ENCODE measurements around the gene CLDN4.

DNA sequence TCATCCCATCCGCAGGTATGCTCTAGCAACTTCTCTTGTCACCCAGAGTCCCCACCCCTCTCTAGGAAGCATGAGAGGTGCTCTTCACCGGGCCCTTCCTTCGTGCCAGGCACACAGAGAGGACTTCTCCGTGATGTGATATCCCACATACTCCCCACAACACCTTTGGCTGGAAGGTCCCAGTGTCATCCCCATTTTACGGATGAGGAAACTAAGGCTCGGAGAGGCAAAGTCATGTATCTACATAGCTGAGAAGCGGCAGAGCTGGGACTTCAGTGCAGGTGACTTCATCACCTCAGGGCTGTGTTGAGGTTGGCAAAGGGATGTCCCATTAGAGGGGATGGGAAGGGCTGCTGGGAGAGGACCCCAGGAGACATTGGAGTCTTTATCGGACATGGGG, 45.6 kb downstream of the CLDN4 start:
- TF ChIP-seq, protein P1, sequence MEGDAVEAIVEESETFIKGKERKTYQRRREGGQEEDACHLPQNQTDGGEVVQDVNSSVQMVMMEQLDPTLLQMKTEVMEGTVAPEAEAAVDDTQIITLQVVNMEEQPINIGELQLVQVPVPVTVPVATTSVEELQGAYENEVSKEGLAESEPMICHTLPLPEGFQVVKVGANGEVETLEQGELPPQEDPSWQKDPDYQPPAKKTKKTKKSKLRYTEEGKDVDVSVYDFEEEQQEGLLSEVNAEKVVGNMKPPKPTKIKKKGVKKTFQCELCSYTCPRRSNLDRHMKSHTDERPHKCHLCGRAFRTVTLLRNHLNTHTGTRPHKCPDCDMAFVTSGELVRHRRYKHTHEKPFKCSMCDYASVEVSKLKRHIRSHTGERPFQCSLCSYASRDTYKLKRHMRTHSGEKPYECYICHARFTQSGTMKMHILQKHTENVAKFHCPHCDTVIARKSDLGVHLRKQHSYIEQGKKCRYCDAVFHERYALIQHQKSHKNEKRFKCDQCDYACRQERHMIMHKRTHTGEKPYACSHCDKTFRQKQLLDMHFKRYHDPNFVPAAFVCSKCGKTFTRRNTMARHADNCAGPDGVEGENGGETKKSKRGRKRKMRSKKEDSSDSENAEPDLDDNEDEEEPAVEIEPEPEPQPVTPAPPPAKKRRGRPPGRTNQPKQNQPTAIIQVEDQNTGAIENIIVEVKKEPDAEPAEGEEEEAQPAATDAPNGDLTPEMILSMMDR (IDR thresholded peaks at IDR 0.05; ENCODE audit: low read depth, low read length, missing input control): no peak
- no peak for TF ChIP-seq RAD21 (IDR thresholded peaks at IDR 0.05)
- TF ChIP-seq SP1 (IDR thresholded peaks at IDR 0.05): no peak
- TF ChIP-seq FOXA1 (IDR thresholded peaks at IDR 0.05): no peak
- TF ChIP-seq, protein P2, sequence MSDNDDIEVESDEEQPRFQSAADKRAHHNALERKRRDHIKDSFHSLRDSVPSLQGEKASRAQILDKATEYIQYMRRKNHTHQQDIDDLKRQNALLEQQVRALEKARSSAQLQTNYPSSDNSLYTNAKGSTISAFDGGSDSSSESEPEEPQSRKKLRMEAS (IDR thresholded peaks at IDR 0.05): no peak
- no peak for TF ChIP-seq YY1 (IDR thresholded peaks at IDR 0.05)
- TF ChIP-seq, protein P3, sequence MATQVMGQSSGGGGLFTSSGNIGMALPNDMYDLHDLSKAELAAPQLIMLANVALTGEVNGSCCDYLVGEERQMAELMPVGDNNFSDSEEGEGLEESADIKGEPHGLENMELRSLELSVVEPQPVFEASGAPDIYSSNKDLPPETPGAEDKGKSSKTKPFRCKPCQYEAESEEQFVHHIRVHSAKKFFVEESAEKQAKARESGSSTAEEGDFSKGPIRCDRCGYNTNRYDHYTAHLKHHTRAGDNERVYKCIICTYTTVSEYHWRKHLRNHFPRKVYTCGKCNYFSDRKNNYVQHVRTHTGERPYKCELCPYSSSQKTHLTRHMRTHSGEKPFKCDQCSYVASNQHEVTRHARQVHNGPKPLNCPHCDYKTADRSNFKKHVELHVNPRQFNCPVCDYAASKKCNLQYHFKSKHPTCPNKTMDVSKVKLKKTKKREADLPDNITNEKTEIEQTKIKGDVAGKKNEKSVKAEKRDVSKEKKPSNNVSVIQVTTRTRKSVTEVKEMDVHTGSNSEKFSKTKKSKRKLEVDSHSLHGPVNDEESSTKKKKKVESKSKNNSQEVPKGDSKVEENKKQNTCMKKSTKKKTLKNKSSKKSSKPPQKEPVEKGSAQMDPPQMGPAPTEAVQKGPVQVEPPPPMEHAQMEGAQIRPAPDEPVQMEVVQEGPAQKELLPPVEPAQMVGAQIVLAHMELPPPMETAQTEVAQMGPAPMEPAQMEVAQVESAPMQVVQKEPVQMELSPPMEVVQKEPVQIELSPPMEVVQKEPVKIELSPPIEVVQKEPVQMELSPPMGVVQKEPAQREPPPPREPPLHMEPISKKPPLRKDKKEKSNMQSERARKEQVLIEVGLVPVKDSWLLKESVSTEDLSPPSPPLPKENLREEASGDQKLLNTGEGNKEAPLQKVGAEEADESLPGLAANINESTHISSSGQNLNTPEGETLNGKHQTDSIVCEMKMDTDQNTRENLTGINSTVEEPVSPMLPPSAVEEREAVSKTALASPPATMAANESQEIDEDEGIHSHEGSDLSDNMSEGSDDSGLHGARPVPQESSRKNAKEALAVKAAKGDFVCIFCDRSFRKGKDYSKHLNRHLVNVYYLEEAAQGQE (IDR thresholded peaks at IDR 0.05): no peak
- no peak for TF ChIP-seq GABPA (IDR thresholded peaks at IDR 0.05 in 1 of 2, conservative IDR thresholded peaks at IDR 0.05 in 1 of 2)
- no peak for TF ChIP-seq NR2F2 (IDR thresholded peaks at IDR 0.05)
- TF ChIP-seq RXRA (IDR thresholded peaks at IDR 0.05): no peak

All from liver (tissue), 3 donors.